Measurements from ENCODE around the gene BRCA2.

GRCh38 chr13:32362574-32362973, 47.3 kb downstream of the BRCA2 start:
- TF ChIP-seq POLR2A (IDR thresholded peaks at IDR 0.05): no peak
- TF ChIP-seq CTCF (IDR thresholded peaks at IDR 0.05): no peak

Data from testis (tissue), 2 donors.